ENCODE results near the gene PLAA.

PLAA gene

DNA sequence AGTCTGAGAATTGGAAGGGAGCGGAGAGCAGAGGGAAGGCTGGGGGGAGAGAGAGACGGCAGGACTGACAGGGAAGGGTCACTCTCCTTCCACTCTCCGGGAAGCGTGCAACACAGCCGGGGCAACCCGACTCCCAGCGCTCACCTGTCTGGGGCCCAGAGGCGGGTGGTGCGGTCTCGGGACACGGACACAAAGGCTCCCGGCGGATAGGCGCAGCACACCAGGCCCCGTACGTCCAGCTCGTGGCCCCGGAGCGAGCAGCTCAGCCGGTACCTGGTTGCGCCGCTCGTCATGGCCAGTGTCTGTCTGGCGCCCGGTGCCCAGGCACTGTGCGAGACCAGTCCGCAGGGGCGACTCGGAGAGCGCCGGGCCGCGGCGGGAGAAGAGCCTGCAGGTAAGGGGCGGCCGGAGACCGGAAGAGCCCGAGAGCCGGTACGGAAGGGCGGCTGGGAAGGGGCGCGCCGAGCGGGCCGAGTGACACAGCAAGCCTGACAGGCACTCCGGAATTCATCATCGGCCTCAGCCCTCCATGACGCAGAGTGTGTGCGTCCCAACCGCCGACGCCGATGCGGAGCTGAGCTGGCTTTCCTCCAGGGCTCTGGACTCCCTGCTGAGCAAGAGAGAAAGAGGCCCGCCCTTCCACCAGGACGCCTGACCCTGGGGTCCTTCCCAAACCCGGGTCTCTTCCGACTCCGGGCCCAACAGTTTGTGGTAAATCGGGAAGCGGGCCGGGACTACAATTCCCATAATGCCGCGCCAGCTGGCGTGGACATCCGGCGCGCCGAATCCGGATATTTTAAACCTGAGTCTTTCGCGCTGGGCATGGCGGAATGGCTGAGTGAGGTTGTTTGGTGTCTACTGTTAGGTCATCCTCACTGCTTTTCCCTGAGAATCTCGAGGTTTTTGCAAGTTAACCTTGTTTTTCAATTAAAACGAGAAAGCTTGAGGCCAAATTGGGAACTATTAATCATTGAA, at the start of gene PLAA:
TSS of gene PLAA (minus strand) at position 490 of the 975 bp plus-strand sequence. CDS start at position 293, 197 bp downstream.
- peak; percentile 95 for DNase-seq

DNA sequence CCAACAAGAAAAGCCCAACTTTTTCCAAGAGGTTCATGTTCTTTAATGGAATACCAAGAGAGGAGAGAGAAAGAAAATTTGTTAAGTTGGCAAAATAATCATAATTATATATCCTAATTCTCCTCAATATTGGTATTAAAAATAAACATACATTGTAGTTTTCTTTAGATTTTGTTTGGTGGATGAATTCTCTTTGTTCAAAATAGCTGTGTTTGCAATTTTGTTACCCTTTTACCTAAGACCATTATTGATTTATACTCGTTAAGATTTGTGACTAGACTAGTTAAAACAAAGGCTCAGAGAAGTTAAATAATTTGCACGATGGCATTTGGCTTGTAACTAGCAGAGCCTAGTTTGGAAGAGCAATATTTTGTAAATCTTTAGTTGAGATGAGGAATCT, 48.8 kb upstream of the PLAA start:
- no peak for DNase-seq

DNA sequence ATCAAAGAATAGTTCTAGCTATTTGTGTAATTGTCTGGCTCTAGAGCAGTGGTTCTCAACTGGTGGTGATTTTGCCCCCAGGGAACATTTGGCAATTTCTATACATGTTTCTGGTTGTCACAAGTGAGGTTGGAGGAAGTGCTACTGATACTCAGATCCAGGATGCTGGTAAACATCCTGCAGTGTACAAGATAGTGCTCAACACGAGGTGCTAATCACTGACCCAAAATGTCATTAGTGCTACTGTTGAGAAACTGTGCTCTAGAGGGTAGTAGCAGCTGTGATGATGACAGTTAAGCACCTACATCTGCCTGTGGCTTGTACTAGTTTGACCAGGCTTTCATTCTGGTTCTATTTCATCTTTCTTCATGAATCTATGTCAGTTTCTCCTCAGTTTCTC, 36.3 kb upstream of the PLAA start:
- no peak for DNase-seq

DNA sequence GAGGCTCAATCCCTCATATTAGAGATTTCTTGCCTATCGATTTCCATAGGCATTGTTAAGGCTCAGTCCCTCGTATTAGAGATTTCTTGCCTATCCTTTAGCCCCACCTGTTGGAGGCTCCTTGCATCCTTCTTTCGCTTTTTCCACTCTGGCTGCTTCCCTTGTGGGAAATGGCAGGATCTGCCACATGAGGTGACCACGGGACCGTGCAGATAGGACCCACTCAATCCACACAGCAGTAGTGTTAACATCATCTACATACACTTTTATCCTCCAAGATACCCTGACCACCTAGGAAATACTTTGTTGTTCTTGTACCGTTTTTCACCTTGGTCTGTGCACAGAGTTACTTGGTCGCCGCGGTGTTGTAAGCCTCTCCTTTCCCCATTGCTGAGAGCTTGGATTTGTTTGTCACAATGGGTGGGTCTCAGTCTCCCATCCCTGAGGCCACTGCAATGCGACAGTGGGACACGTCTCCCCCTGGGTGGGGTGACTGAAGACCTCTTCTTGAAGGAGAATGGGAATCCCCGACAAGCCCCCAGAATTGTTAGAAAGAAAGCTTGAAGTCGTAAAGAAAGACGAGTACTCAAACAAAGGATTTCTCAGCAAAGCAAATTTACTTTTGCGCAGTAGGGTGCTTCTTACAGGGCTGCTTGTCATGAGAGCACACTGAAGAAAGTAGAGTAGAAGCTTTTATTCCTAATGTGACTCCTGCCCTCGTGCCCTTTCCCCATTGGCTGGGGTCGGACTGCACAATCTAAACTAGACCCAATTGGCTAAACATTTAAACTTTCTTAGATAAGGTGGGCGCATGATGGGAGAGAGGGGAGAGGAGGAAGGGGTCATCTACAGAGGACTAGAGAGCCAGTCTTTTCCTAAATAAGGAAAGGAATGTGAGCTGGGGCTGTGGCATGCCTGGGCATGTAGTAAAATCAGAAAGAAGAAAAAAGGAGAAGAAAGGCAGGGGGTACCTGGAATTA, 29.0 kb upstream of the PLAA start:
- peak; percentile 28 for DNase-seq

DNA sequence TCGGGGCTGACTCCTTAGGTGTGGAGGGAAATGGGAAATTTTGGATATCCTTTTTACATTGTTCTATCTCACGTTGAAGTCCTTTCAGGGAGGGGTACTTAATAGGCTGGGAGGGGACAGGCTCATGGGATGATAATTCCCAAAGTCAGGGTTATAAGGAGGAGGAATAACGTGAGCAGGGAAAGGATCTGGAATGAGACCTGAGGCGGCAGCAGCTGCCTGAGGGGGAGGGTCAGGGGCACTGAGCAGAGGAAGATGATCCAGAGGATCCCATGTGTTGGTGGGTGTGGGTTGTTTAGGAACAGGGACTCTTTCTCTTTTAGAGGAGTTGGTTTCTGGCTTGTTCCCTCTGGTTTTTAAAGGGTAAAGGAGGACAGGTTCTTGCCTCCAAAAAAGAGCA, 27.9 kb upstream of the PLAA start:
- DNase-seq = no peak

DNA sequence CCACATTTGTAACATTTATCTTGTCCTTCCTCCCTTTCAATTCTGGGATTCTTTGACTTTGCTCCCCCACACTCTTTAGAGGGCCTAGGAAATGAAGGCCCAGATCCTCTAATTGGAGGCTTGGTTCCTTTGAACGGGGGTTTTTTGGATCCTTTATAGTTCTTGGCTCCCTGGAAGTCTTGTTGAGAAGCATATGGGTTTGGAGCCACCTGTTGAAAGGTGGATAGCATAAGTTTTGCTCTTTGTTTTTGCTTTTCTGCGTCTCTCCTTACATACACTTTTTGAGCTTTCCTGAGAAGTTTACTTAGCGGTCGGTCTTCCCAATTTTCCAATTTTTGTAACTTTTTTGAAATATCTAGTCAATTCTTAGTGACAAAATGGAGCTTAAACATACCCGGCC, 26.9 kb upstream of the PLAA start:
- no peak for DNase-seq

DNA sequence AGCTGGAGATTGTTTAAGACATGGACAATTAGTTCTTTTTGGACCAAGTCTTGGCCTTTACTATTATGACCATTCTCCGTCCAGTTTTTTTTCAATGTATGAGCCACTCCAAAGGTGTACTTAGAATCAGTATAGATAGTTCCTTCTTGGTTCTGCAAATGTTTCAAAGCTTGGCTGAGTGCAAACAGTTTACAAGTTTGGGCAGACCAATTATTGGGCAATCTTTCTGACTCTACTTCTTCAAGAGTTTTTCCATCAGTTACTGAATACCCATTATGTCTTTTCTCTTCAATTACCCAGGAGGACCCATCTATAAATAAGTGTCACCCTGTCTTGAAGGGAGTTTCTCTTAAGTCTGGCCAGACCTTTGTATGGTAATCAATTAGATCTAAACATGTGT, 24.7 kb upstream of the PLAA start:
- DNase-seq = no peak

DNA sequence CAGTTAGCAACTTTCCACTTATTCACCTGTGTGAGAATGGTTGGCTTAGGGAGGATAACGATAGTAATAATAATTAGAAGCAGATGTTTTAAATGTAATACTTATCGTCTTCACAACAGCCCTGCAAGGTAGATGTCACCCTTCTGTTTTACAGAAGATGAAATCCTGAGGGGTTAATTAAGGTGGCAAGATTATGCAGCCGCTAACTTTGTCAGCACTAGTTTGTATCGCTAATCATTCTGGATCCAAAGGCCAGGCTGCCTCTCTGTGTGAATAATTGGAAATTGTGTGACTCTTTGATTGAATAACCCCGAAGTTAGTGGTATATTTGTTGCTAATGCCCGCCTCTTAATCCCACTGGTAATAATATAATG, 9.8 kb upstream of the PLAA start:
- no peak for DNase-seq

DNA sequence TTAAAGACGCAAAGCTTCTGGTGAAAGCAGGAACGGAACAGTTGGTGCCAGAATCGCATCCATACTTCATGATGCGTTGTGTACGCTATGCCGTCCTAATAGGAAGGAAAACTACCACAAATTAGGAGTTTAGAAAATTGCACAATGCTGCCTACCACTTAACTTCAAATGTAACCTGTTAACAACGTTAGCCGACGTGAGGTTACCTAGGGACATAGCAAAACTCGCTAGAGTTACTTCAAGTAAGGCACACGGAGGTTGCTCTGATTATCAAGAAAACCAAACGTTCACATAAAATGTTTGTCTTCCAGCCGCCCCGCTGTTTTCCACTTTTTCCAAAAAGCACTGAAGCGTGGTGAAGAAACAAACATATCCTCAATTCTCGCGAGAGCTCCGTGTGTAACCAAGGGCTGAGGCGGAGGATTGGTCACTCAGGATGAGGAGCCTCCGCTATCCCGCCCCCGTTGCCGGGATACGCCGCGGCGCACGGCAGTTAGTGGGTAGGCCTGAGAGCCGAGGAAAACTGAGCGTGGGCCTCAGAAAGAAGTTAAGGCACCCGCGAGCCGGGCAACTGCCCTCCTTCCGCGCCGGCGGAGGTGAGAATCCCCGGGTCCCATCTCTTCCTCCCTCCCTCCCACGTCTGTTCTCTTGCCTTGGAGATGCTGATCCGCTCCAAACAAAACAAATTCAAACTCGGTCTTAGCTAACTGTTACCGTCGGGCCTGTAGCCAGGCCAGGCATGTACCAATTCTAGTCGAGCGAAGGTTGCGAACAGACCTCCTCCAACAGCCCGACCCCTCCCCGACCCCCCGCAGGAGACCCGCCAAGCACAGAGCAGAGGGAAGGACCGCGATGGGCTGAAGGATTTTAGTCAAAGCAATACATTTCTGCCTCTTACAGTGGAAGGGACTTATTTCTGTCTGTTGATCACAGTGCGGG, 9.1 kb upstream of the PLAA start, which contains the start of gene IFT74:
TSS of gene IFT74 (plus strand) at position 492 of the 939 bp plus-strand sequence. CDS start 5,556 bp downstream, outside the sequence.
- DNase-seq = peak; percentile 98

DNA sequence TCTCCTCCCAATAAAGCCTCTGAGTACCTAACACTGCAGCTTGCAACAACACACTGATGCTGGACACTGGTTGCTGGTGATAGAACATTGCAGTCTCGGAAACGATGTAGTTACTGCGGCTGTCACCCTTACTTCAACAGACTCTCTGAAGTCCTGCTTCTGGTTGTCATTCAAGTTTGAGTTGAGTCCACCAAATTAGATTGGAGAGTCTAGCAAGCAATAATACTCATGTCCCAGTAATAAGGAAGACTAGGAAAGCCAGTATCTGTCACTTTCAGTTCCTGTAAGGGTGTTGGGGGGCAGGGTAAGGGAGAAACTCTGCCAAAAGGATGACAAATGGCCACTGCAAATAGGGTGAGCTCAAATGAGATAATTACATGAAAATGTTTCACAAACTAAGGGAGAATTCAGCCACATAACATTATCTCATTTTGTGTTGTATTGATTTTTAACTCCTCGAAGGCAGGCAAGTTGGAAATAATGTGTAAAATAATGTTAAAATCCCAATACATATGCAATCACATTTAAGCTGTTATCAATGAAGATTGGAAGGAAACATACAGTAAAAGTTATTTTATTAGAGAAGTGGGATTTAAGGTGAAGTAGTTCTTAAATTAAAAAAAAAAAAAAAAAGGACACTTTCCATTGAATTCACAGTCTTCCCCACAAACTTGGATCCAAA, 8.3 kb upstream of the PLAA start:
- DNase-seq = no peak

DNA sequence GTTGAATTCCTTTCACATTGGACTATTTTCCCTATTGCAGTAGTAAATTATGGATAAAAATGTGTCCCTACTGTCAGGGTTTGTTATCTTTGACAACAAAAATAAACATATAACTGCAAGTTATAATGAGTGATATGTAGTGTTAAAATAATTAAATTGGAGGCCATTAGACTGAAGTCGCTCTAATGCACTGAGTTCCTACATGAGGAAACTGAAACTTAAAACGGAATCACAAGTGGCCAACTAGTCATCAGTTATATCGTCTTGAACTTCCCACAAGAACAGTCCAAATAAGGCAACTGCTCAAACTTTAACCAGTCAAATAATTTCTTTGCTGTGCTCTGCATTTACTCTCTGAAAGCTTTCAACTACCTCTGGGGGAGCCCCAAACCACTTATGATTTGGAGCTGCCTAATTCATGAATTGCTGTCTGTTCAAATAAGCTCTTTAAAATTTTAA, 7.0 kb upstream of the PLAA start:
- no peak for DNase-seq

DNA sequence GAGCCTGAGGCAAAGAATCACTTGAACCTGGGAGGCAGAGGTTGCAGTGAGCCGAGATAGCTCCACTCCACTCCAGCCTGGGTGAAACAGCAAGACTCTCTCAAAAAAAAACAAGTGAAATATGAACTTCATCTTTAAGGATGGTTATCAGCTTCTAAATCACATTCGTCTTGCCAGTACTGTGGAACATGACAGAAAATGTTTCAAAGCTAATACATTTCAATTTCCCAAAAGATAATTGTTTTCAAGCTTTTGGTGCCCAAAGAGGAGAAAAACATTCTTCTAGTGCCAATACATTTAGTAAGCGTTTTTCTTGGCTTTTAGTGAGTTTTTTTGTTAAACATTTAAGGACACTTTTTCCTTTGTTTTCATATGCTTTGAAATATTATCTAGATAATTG, 4.8 kb upstream of the PLAA start:
- no peak for DNase-seq

DNA sequence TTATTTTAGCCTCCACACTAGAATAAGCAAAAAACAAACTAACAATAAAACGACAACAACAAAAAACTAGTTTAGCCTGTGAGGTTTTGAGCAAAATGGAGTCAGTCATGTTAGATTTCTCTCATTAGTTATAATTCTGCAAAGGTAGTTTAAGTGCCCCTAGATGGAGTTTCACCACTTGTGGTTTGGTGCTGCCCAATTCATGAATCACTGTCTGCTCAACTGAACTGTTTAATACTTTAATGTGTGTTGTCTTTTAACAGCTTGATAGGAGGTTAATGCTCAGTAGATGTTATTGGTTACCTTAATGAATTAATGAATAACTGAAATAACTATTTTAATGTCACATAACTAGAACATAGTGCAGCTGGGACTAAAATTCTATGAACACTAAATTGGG, 3.5 kb upstream of the PLAA start:
- no peak for DNase-seq

DNA sequence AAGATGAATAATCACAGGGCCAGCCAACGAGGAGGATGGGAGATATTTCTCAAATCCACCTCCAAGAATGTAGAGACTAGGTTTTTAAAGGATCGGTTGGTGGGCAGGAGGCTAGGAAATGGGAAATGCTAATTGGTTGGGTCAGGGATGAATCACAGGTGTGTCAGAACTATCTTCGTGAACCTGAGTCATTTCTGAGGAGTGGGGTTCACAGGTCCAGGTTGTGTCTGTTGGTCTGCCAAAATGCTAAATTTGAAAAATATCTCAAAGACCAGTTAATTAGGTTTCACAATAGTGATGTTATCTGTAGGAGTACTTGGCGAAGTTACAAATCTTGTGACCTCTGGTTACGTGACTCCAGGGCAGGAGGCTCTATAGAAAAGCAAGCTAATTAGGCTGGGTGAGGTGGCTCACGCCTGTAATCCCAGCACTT, 2.6 kb upstream of the PLAA start:
- no peak for DNase-seq

DNA sequence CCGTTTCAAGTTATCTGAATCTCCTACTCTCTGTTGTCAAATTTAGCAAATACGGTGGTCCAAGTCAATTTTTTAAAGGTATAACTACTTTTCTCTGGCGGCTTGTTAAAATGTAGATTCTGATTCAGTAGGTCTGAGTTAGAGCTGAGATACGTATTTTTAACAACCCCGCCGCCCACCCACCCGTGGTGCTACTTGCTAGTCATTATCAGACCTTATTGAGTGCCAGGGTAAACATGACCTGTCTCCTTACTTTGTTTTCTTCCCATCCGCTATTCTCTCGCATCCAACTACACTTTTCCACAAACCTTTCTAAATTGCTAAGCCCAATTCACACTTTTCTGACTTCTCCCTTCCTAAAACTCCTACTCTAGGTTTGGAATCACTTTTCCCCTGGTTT, 694 bp upstream of the PLAA start:
- peak; percentile 11 for DNase-seq

DNA sequence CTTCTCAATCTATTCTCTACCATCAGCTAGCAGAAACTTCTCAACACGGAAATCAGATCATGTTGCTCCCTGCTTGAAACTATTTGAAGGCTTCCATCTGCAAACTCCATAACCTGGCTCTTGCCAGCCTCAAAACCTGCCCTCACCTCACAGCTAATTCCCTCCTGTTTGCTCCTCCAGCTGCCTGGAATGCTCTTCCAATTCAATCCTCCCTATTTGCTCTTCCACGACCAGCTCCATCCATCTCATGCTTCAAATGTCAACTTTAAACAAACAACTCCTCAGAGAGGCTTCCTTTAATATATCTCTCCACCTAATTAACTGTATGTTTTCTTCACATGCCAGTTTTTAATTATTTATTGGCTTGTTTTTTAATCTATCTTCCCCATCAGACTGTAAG, 1.5 kb downstream of the PLAA start:
- DNase-seq = no peak

DNA sequence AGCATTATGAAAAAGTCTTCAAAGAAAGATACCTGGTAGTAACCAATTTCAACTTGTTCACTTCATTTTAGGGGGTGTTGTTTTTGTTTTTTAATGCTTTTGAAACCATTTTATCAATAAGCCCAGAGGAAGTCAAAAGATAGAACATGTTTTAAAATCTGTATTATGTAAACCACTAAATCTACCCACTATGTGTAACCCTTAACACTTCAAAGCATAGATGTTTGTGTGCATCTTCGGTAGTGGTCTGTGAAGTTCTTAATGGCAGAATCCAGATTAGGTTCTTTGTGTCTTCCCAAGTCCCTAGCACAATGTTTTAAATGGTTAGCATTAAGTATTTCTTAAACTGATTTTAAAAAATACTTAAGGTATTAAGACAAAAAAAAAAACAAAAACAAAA, 6.3 kb downstream of the PLAA start:
- no peak for DNase-seq

DNA sequence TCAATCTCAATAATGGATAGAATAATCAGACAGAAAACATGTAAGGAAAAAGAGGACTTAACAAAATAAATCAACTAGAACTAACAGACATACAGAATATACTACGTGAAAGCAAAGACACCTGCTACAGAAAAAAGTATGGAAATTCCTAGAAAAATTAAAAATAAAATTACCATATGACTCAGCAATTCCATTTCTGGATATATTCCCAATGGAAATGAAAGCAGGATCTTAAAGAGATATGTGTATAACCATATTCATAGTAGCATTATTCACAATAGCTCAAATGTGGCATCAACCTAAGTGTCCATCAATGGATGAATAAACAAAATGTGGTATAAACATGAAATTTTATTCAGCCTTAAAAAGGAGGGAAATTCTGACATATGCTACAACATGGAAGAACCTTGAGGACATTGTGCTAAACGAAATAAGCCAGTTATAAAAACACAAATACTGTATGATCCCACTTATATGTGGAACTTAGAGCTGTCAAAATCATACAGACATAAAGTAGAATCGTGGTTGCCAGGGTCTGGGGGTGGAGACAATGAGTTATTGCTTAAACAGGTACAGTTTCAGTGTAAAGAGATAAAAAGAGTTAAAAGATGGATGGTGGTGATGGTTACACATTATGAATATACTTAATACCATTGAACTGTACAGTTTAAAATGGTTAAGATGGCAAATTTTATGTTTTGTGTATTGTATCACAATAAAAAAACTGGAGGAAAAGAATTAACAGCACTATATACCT, 6.9 kb downstream of the PLAA start:
- DNase-seq = no peak

DNA sequence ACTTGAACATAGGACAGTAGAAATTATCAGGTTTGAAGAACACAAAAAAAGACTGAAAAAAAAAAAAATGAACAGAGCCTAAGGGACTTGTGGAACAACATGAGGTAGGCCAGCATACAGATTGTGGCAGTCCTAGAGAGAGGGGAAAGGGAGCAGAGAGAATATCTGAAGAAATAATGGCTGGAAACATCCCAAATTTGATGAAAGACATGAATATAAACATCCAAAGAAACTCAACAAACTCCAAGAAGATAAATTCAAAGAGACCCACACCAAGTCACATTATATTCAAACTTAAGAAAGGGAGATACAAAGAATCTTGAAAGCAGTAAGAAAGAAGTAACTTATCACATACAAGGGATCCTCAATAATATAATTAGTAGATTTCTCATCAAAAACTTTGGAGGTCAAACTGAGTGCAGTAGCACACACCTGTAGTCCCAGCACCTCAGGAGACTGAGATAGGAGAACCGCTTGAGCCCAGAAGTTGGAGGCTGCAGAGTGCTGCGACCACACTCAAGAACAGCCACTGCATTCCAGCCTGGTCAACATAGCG, 9.1 kb downstream of the PLAA start:
- DNase-seq = no peak

DNA sequence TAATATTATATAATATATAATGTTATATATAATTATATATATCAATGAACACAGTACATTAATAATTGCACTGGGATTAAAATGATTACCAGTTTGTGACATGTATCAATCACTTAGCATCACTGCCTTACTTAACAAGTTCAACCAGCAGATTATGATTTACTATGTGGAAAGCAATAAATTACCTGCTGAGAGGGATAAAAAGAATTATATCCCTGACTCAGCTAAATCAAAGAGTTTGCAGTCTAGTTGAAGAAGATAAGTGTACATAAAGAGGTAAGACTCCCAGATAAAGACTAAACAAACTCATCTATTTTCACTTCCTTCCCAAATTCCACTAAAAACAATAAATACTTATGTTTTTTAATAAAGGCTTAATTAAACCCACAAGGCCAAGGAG, 11.2 kb downstream of the PLAA start:
- DNase-seq = no peak

All from NCI-H345 (cell line).